Testis (tissue), 2 donors: ENCODE results near the gene TDRD1.

Source experiments
- CTCF ChIP-seq, 3 experiments: fragments of 450-650 bp in 2 of 3; fragments of 200-600 bp in 1 of 3; sonication (generic) in 1 of 3; IDR thresholded peaks; one replicate each; pipeline ENCODE4 v1.5.1; 2016 to 2019; ENCODE audit warnings: antibody characterized with exemption in 3 of 3, mild to moderate bottlenecking in 2 of 3, moderate library complexity in 1 of 3
- POLR2A ChIP-seq: fragments of 450-650 bp; IDR thresholded peaks from one replicate; pipeline ENCODE4 v1.6.1; 2017; ENCODE audit warnings: antibody characterized with exemption, mild to moderate bottlenecking, moderate library complexity

- TF ChIP-seq CTCF (IDR thresholded peaks at IDR 0.05) (no peak), POLR2A (no peak)
Measured at GRCh38 chr10:114188900-114189299, 9.7 kb downstream of the TDRD1 start.
